Stimulated activated CD8-positive, alpha-beta memory T cell treated with anti-CD3 and anti-CD28 coated beads, Interleukin-4, amount 100 ng/mL, for 24 hours (primary cell): ENCODE measurements around the gene PELI3.

Source experiments
- DNase-seq: peaks from one replicate; pipeline ENCODE4 v3.0.0-alpha.2; 2020; ENCODE audit warnings: low read depth

Gene PELI3

DNA sequence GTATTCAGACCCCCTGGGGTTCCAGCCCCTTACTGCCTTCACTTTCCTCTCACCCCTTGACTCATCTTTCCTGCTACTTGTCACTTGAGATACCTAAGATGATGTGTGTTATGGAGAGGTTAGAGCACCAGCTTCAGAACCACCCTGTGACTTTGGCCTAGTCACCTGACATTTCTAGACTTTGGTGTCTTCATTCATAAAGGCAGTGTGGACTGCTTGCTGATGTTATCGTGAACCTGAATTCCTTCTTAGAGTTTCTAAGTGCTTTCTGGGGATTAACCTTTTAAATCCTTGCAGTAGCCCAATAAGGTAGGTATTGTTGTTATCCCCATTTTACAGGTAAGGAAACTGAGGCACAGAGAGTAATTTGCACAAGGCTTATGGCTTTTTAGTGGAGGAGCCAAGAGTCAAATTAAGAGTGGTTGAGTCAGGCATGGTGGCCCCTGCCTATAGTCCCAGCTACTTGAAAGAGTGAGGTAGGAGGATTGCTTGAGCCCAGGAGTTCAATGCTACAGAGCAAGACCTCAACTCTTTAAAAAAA lies 38.6 kb downstream of the PELI3 start:
- no peak for DNase-seq

- no peak for DNase-seq
These were observed 42.4 kb downstream of the PELI3 start for GRCh38 chr11:66509131-66509561.

DNA sequence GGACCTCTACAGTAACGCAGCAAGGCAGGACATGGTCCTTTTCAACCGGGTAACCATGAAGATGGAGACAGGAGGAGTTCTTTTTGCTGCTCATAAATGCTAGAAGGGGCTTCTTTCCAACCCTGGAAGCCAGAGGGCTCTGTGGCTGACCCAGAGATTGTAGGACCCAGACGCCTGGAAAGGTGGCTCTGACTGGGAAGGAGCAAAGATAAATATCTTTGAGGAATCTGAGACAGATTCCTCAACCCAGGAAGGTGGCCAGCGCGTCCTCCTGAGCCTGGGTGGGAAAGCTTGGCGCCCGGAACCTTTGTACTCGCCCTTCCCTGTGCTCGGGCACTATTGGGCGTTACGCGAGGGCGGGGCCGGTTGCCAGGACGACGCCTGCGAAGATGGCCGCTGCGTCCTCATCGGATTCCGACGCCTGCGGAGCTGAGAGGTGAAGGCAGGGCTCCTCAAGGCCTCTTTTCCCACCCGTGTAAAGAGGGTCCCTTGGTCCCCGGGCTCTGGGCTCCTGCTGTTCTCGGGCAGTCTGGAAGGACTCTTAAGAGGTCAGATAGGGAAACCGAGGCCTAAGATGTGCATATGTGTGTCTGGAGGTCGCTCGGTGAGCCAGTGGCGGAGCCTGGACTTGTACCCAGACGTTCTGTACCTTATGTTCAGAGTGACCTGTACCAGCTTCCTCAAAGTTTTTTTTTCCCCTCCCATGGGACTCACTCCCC lies 43.7 kb downstream of the PELI3 start, which contains the start of gene BBS1:
TSS of gene BBS1 (plus strand) at position 365 of the 719 bp plus-strand sequence. CDS start at position 390, 25 bp downstream.
- DNase-seq = peak; percentile 73

GRCh38 chr11:66510990-66511339 lies 44.3 kb downstream of the PELI3 start:
- DNase-seq = no peak

GRCh38 chr11:66523611-66524010 lies 56.9 kb downstream of the PELI3 start:
- DNase-seq = no peak

DNA sequence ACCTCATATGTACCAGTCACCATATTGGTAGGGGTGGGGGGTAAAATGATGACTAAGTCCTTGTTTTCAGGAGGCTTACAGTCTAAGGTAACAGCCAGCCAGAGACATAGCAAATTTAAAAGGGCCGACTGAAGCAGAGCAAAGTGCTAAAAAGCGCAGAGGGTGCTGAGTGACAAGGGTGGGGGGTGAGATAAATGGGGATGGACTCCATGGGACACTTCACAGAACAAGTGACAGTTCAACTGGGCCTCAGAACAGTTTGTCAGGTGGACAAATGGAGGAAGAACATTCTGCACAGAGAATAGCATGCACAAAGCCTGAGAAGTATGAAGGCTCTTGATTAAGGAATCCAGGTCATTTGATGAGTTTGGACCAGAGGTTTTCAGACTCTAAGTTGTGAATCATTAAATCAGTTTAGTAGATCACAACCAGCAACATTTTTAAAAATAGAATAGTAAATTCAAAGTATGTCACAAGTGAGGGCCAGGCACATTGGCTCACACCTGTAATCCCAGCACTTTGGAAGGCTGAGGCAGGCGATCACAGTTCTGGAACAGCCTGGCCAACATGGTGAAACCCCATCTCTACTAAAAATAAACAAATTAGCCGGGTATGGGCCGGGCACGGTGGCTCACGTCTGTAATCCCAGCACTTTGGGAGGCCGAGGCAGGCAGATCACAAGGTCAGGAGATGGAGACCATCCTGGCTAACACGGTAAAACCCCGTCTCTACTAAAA lies 57.8 kb downstream of the PELI3 start:
- no peak for DNase-seq
